Renal cortical epithelial cell (primary cell): ENCODE data around the gene GCC1. TPM values are rescaled to one million over a fixed set of nuclear protein-coding genes. Genes with fewer than 3 reads are reported as not detected.

Experiments used
- DNase-seq: peaks from one replicate; pipeline ENCODE4 v3.0.0-alpha.2; 2011; ENCODE audit warnings: low read depth
- total RNA-seq: library from RNA; depleted of rRNA; stranded (reverse); fragments of >200 nt; gene quantifications from 2 replicates; pipeline ENCODE4 v1.2.3, GENCODE V29; 2014

GCC1 gene, protein sequence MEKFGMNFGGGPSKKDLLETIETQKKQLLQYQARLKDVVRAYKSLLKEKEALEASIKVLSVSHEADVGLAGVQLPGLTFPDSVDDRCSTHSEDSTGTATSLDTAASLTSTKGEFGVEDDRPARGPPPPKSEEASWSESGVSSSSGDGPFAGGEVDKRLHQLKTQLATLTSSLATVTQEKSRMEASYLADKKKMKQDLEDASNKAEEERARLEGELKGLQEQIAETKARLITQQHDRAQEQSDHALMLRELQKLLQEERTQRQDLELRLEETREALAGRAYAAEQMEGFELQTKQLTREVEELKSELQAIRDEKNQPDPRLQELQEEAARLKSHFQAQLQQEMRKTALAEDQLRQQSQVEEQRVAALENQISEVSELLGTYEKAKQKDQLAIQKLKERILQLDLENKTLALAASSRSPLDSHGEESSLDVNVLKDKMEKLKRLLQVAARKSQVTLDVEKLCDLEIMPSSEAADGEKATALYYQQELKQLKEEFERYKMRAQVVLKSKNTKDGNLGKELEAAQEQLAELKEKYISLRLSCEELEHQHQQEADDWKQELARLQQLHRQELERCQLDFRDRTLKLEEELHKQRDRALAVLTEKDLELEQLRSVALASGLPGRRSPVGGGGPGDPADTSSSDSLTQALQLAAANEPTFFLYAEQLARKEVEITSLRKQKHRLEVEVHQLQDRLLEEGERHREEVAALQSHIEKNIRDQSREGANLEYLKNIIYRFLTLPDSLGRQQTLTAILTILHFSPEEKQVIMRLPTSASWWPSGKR
- total RNA-seq = 30.4 and 32.7 TPM in 2 replicates

DNA sequence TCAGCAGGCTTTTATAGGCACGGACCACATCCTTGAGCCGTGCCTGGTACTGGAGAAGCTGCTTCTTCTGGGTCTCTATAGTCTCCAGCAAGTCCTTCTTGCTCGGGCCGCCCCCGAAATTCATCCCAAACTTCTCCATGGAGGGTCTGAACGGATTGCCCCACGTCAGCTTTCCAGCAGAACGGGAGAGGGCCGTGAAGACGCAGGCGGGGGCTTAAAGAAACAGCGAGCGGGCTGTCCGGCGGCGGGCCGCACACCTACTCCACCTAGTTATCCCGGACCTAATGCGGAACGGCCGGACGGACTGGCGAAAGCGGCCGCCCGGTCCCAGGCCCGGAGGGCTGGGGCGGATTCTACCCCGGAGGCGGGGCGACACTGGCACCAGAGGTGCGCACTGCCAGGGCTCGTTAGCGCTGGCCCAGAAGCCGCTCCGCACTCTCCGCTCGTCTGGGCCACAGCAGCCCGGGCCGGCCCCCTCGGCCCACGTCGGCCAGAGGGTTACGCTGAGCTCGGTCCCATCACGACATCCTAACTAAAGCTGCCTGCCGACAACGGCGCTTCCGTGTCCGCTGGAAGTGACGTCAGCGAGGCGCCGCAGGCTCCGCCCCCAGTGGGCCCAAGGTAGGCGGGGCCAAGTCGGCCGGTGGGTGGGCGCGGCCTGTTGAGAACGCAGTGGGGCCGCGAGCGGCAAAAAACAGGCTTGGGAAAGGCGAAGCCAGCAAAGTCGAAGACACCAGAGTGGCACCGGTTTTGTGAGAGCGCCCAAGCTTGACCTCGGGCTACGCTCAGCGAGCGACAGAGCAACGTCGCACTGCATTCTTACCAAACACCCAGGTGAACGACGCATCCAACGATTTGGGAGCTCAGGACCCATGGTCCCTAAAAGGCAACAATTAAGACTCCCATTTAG is at the start of gene GCC1:
Gene GCC1, minus strand, starts transcription at position 553 of the 910 bp plus-strand sequence. Its CDS starts 414 bp downstream, at position 139.
- DNase-seq = peak; percentile 64

DNA sequence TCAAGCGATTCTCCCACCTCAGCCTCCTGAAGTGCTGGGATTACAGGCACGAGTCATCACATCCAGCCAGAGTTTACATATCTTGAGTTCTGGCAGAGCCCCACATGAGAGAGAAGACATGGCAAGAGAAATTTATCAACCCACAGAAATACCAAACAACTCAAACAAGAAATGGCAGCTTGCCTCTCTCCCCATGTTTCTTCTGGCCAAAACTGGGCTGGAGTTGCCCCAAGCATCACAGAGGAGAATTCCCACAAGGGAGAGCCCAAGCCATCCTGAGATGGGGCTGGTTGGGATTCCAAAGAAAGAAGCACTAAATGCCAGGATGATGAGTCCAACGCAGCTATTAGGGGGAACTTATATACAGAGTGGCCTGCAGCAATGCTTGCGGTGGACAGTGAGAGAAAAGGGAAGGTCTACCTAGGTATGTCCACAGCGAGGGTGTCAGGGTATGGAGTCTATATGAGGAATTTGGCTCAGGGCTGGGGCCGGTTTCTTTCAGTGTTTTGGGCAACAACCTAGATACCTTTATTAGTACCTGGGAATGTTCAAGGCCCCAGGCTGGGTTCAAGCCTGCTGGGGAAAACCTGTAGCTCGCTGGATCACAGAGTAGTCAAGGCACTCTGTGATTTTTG is 47.0 kb upstream of the GCC1 start:
- no peak for DNase-seq

DNA sequence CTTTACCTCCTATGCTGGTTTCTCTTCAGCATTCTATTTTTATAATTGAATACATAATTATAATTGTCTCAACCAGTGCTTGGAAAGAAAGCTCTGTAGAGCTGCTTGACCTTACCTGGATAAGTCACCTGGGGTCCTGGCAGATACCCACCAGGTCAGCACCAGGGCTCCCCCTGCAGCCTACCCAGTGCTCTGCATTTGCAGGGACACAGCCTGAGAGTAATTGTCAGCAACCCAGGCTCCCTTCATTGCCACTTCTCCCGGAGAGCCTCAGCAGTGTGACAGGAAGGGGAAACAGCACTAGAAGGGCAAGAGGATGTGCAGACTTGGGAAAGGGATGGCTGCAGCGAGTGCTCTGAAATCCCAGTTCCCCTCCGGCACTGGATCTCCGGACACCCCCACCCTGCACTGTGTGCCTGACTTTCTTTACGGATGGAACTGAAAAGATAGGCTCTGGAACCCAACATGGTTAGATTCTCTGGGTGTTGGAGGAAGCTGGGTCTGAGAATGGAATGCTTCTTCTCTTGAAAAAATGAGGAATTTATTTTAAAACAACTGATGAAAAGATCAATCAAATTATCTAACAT is 44.0 kb upstream of the GCC1 start:
- DNase-seq = no peak

DNA sequence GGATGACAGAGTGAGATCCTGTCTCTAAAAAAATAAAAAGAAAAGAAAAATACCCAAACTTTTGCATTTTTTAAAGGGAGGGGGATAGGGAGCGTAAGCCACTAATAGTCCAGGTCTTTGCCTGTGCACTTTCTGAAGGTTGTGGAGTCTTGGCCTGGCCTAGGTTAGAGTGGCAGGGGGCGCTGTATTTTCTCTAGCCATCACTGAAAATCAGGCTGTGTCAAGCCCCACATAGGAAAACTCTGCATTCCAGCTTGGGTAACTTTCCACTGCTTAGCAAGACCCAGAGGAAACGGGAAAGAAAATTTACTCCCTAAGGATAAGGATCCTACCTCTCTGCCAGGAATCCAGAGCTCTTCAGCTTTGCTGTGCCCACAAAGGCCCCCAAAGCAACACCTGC is 43.0 kb upstream of the GCC1 start:
- DNase-seq = no peak

DNA sequence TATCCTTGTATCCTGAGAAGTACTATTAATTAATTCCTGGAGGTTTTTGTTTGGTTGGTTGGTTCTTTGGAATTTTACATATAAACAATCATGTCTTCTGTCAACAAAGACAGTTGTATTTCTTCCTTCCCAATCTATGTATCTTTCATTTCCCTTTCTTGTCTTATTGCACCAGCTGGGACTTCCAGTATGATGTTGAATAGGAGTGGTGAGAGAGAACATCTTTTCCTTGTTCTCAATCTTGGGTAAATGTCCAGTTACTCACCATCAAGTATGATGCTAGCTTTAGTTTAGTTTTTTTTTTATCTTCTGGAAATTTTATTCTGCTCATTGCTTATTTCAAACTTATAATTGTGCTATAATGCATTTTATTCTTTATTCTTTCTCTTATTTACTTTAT is 39.9 kb upstream of the GCC1 start:
- no peak for DNase-seq

DNA sequence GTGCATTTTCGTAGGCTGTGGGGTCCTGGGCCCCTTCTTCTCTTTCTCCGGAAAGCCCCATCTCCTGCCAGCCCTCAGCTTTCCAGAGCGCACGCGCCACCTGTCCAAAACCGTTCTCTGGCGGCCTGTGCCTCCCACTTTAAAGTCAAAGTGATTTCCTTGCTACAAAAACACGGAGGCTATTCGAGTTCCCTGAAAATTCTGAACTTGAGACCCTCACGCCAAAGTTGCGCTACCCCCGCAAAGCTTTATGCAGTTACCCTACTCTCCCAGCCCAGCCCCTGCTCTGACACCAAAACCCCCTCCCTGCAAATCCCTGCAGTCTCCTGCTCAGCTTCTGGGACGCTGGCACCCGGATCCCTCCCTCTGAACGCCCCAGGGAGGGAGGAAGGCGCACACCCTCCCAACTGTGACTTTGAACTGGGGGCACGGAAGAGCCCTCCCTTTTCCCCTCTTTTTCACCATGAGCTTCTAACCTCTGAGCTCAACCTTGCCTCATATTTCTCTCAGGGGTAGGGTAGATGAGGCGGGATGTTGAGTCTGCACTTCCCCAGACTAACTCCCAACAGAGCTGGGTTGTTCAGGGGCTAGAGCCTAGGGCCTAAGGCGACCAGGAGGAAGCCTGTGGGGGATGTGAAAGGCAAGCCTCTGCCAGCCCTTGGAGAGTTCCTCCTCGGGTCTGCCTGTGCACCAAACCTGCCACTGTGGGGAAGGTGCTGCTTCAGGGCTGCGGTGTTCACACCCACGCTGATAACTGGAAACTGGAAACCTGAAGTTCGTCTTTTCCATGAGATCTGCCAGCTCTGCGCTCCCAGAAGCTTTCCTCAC is 35.2 kb upstream of the GCC1 start:
- no peak for DNase-seq

DNA sequence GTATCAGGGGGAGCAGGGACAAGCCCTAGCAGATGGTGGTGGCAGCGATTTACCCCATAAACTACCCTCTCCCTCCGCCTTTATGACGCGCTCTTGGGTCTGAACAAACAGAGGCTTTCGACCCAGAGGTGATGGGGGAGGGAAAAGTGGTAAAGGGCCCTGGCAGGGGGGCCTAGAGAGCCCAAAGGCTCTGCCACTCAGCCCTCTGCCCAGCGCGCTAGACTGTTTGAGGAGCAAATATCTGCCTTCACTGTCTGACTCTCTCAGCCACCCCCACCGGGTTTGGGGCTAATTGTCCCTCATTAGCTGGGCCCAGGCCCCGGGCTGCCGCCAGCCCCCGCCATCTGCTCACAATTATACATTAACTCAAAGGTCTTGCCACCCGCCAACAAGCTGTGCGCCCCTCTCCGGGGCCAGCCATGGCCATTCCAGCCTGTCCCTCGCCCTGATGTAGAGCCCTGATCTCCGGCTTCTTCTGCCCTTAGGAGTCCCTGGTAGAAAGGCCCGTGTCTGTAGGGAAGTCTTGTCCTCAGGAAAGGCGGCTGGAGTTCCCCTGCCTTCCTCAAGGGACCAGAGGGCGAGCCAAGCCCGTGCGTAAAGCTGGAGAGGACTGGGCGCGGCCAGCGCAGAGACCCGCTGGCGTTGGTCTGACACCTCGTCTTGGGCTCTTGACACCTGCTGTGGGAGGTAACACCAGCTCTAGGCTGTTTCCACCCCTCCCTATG is 34.4 kb upstream of the GCC1 start:
- DNase-seq = no peak

DNA sequence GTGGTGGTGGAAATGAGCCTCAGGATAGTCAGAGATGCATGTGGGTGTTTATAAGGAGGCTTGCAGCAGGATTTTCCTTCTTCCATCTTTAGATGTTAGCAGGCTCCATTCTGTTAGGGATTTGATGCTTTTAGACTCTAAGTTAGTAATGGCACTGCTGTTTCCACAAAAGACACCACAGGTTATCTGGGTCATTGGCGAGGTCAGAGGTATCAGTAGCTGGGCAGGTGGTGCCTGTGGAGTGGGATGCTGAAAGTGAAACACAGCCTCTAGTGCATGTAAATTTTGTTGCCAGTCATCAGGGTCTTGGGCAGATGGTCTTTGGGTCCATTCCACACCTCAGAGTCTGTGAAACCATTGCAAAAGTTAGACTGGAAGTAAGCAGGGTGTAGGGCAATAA is 33.4 kb upstream of the GCC1 start:
- no peak for DNase-seq

DNA sequence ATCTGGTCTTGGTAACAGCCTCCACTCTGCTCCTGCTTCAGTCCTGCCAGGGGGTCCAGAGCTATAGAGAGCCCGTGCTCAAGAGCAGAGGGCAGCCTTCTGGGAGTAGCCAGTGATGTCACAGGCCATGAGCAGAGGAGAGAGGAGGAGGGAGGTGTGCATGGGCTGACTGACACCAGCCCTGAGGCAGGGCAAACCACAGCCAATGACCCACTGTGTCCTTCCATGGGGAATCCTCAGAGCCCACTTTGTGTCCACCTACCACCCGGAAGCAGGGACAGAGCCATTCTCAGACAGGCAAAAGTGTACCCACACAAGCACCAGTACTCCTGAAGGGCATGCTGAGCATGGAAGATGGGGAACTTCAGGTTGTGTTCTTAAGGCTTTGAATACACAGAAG is 32.6 kb upstream of the GCC1 start, which contains the start of gene PAX4:
Gene PAX4, minus strand, starts transcription at position 101 of the 400 bp plus-strand sequence. CDS start 2,214 bp downstream, outside the sequence.
- no peak for DNase-seq

DNA sequence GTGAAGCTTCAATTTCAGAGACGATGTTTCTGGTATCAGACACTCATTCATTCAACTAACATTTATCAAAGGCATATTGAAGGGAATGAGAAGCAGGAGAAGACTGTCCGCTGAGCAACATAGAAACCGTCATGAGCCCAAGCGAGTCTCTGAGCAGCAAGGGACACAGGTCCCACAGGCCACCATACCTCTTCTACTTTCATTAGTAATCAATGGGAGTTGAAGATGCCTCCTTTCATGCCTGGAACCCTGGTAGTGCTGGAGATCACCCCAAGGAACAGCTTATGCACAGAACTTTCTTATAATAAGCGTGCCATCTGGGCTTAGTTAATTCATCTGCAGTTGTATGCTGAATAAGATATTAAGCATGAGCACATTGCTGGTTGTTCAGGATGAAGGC is 31.3 kb upstream of the GCC1 start:
- no peak for DNase-seq

DNA sequence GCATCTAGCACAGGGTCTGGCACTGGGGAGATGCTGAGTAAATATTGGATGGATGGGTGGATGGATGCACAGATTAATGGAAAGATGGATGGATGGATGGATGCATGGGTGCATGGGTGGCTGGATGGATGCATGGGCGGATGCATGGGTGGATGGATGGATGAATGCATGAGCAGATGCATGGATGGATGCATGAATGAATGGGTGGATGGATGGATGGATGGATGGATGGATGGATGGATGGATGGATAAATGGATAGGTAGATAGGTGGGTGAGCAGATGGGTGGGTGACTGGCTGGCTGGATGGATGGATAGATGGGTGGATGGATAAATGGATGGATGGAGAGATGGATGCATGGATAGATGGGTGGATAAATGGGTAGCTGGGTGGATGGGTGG is 26.9 kb upstream of the GCC1 start:
- DNase-seq = no peak

DNA sequence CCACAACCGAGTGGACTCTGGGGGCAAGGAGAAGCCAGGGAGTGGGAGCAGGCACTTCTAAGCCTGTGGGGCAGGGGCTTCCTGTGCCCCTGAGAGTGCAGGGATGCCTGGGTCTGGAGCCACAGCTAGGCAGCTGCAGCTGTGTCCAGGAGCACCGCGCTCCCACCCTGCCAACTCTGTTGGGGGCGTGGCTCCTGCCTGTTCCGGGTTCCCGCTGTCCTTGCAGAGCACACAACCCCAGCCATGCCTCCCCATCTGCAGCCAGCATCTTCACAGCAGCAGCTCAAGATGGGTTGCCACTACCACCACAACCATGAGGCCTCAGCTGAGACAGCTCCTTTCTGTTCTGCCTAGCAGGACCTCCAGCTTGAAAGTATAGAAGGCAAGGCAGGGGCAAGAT is 23.9 kb upstream of the GCC1 start:
- no peak for DNase-seq

DNA sequence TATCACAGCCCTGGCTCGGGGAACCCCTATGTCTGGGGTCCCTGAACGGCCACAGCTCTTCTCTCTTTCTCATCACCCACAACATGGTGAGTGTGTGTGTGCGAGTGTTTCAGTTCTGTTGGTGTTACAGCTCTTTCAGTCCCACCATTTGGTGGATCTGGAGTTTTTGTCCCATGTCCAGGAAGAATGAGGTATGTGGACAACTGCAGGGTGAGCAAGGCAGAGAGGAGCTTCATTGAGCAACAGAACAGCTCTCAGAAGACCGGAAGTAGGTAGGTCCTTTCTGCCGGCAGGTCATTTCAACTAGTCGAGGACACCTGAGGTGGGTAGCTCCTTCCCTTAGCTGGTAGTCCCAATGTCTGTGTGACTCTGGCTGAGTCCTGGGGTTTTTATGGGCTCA is 23.1 kb upstream of the GCC1 start:
- no peak for DNase-seq

DNA sequence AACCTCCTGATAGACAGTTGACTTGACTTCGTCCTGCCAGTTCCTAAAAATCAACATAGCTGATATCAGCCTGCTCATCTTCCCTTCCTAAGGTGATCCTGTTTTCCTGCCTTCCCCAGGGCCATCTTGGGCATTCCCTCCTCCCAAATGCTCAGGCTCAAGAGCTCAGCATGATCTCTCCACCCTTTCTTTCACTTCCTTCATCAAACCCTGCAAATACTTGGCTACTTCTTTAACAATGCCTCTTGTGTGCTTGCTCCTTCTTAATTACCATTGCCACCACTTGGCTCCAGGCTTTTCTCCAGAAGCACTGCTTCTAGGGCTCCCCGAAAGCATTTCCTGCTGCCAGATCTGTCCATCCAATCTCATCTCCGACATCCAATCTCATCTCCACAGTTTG is 15.5 kb upstream of the GCC1 start:
- no peak for DNase-seq

DNA sequence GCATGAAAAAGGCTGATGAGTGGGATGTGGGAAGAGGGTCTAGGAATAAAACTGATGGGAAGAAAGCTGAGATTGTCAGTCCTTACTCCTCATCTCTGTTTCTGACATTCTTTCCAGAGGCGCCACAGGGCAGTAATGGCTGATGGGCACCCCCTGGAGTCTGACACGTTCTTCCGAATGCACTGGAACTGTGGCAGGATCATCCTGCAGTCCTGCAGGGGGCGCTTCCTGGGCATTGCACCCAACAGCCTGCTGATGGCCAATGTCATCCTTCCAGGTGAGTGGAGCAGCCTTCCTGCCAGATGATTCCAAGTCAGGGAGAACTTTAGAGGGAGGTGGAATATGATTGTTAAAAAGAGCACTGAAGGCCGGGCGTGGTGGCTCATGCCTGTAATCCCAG is 12.9 kb upstream of the GCC1 start:
- DNase-seq = no peak

DNA sequence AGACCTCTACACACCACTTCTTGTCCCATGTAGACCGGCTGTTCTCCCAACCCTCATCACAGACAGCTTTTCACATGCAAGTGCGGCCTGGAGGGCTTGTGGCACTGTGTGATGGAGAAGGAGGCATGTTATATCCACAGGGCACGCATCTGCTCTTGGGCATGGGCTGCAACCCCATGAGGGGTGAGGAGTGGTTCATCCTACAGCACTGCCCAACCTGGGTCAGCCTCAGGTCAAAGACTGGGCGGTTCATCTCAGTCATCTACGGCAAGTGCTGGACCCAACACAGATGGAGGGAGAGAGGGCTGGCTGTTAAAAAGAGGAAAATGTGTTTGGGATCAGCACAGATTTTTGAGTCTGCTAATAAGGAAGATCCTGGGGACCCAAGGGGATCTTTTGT is 10.3 kb upstream of the GCC1 start:
- no peak for DNase-seq

DNA sequence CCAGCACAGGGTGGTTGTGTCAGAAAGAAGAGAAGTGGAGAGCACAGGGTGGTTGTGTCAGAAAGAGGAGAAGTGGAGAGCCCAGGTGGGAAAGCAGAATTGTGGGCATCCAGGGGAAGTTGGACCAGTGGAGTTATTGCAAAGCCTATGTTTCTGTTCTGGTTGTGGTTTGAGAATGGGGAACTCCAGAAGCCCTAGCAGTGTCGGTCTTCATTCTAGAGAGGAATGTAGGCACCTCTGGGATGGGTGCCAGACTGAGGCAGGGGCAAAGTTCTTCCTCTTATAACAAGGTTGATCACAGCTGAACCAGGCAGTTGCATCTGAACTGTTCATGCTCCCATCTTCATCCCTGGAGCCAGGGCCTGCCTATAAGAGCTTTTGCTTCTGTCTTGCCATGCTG is 9.1 kb upstream of the GCC1 start:
- DNase-seq = peak; percentile 16

DNA sequence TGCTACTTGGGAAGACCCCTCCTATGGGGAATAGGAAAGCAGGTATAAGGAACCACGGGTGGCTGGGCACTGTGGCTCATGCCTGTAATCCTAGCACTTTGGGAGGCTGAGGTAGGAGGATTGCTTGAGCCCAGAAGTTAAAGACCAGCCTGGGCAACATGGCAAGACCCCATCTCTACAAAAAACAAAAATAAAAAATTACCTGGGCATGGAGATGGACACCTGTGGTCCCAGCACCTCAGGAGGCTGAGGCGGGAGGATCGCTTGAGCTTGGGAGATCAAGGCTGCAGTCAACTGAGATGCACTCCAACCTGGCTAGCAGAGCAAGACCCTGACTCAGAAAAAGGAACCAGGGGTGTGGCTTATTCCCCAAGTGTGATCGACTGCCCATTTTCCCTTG is 7.2 kb upstream of the GCC1 start:
- no peak for DNase-seq

DNA sequence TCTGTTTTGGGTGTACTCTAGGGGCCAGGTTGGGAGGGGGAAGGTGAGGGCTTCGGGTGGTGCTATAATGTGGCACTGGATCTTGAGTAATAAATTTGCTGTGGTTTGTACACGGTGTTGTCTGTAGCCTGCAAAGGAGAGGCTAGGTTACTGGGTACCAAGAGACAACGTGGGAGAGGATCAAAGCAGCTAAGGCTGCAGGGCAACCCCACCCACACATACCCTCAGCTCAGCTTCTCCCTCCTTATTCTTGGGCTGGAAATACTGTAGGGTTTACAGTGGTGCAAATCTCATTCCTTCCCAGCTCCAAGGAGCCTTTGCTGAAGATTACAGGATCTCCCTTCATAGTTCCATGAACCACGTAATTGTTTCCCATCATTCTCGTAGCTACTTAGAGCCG is 6.2 kb upstream of the GCC1 start:
- DNase-seq = no peak

DNA sequence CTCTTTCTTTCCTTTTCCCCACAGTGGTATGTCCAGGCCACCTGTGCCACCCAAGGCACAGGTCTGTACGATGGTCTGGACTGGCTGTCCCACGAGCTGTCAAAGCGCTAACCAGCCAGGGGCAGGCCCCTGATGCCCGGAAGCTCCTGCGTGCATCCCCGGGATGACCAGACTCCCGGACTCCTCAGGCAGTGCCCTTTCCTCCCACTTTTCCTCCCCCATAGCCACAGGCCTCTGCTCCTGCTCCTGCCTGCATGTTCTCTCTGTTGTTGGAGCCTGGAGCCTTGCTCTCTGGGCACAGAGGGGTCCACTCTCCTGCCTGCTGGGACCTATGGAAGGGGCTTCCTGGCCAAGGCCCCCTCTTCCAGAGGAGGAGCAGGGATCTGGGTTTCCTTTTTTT is 5.8 kb upstream of the GCC1 start:
- DNase-seq = no peak
